Cortex of kidney (tissue), 1 donor: ENCODE results near the gene WTAP.
"Not testable (repeated sequence)": the region's sequence is repeated elsewhere in the genome, so short reads cannot be mapped to it uniquely, and the experiment has no call there.

Experiments
- DNase-seq: peaks from one replicate; lab custom pipeline; 2025; lab: John Stamatoyannopoulos, UW

Gene WTAP

DNA sequence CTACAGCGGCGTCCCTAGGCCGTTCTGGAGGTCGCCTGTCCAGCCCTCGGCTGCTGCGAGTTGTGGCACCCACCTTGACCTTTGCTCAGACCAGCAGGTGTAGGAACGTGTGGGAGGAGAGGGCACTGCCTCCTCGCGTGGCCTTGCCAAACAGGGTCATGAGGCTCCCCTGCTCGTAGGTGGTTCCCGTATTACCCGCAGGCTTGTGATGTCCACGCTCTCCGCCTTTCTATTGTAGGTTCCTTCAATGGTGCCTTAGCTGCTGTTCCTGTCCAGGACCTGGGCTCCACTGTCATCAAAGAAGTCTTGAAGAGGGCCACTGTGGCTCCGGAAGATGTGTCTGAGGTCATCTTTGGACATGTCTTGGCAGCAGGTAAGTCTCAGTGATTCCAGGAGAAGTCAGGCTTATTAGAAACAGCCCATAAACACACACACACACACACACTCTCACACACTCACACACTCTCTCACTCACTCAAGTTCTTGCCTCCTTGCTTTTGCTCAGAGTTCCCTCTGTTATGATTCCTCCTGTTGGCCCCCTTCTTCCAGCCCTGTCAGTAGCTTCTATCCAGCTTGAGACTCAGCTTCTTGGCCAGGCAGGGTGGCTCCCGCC, 35.5 kb downstream of the WTAP start:
- no peak for DNase-seq

DNA sequence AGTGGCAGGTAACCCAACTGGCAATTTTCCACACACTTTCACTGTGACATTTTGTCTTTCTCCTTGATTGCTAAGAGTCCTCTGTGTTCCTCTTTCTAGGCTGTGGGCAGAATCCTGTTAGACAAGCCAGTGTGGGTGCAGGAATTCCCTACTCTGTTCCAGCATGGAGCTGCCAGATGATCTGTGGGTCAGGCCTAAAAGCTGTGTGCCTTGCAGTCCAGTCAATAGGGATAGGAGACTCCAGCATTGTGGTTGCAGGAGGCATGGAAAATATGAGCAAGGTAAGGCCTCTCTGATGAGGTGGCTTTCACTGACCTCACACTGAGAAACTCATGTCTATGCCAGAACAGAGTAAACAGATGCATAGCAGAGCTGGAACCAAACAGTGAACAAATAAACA, 39.6 kb downstream of the WTAP start:
- no peak for DNase-seq

DNA sequence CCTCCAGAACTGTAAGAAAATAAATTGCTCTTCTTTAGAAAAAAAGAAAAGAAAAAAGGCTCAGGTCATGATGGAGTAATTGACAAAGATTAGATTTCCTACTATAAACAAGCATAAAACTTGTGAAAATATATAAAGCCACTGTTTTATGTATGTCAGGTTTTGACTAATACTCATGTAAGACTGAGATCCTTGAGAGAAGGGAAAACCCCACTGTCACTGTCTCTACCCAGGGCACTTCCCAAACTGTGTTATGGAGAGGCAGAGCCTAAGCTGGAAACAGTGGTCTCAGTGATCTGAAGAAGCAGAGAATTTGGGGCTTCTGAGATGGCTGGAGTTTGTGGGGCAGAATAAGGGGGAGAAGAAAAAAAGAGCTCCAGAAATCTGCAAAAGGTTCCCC, 42.2 kb downstream of the WTAP start:
- DNase-seq, result no peak

DNA sequence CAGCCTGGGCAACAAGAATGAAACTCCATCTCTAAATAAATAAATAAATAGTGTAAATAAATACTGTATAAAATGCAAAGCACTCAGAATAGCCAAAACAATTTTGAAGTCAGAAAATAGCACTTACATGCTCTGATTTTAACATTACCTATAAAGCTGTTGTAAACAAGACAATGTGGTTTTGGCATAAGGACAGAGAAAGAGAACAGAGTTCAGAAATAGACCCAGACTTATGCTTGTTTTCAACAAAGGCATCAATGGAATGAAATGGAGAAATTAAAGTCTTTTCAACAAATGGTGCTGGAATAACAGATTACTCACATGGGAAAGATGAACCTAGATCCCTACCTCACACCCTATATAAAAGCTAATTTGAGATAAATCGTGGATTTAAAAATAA, 44.9 kb downstream of the WTAP start:
- DNase-seq, result no peak

DNA sequence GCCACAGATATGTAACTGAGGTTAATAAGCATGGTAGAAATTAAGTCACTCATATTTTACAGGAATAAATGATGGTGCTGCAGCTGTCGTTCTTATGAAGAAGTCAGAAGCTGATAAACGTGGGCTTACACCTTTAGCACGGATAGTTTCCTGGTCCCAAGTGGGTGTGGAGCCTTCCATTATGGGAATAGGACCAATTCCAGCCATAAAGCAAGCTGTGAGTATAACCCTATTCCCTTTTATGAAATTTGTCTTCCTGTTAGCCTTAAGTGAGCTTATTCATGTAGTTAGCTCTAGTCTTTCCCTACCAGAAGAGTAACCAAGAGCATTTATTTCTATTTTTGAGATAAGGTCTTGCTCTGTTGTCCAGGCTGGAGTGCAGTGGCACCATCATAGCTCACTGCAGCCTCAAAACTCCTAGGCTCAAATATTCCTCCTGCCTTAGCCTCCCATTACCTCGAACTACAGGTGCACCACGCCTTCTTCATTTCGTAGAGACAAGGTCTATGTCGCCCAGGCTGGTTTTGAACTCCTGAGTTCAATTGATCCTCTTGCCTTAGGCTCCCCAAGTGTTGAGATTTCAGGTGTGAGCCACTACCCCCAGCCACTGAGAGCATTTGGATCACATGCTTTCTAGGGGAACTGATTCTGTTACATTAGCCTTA, 50.1 kb downstream of the WTAP start:
- DNase-seq, result no peak

DNA sequence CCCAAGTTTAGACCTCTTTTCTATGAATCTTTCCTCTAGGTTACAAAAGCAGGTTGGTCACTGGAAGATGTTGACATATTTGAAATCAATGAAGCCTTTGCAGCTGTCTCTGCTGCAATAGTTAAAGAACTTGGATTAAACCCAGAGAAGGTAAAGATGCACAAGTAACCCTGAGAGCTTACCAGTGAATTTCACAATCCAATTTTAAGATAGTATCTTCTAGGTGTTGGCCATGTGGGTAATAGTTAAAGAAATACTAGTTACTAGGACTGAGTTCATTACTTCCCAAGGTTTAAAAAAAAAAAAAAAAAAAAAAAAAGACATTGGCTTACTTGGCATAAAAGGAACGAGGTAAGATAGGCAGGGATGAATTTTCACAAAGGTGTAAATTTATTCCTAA, 50.8 kb downstream of the WTAP start:
- DNase-seq, result no peak

DNA sequence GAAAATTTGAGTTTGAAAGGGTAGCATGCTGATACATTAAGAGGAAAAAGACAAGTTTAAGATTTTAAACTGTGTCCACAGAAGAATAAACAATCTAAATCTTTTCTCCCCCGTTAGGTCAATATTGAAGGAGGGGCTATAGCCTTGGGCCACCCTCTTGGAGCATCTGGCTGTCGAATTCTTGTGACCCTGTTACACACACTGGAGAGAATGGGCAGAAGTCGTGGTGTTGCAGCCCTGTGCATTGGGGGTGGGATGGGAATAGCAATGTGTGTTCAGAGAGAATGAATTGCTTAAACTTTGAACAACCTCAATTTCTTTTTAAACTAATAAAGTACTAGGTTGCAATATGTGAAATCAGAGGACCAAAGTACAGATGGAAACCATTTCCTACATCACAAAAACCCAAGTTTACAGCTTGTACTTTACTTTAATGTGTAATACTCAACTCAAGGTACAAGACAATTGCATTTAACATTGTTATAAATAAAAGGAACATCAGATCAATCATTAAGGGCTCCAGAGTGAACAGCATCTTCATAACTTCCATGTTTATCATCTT, 51.3 kb downstream of the WTAP start:
- DNase-seq, result no peak

DNA sequence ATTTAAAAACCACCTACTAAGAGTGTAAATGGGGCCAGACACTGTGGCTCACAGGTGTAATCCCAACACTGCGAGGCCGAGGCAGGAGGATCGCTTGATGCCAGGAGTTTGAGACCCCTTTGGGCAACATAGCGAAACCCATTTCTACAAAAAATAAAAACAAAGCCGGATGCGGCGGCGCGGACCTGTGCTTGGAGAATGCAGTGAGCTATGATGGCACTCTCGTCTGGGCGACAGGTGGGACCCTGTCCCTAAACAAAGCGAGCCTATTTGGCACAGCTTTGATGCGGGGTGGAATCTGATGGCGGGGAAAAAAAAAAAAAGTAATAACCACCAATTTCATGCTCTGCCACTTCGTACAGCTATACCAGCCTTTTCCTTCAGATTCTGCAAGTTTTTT, 61.0 kb downstream of the WTAP start:
- DNase-seq, result no peak

DNA sequence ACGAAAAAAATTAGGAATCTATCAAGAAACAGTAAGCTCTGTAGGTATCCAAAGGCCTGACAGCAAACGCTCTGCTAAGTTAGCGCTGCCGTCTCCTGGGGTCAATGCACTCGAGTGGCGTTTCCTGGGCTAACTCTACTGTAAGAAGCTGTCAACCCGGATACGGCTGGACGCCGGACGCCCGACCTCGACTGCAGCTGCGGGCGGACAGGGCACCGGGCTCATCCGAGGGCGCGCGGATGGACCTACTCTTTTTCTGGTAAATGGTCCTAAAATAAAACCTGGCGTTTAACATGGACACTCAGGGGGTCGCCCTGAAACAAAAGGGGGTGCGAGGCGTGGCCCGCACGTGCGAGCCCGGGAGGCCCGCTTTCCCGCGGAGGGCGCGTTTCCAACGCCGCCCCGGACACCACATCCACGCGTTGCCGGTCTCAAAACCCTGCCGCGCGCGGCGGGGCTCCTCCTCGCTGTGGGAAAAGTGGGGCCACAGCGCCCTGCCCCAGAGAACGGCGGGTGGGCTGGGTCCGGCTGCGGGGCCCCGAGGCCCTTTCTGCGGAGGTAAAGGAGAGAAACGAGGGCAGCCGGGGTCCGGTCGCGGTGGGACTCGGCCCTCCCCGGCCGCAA, 61.6 kb downstream of the WTAP start:
- DNase-seq, result no peak

DNA sequence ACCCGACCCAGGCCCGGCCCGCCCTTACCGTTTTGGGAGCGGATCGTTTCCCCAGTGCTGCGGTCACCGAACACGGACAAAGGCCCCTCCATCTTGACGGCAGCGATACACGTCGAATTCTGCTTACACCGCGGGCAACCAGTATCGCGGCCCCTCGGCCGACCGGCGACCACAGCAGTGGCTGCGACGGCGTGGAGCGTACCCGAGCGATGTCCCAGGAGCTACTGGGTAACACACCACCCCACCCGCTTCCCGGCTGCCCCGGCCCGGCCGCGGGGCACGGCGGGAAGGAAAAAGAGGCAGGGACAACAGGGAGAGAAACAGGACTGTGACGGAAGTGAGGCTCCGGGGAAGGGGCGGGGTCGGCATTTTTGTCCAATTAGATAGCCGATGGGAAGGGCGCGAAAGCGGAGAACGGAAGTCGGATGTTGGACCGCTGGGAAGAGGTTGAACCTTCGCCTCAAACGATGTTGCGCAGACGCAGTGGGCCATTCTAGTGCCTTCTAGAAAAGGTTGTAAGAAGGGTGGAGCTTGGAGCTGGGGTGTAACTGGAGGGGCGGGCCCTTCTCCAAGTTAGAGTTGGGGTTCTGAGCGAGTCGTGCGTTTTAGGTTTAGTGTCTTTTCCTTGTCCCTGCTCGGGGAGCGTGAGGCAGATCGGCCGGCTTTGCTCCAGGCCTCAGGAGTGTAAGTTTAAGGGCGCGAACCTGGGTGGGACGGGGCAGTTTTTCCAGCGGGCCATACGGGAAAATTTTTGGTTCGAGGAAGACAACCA, 62.3 kb downstream of the WTAP start, which contains the start of gene TCP1:
Gene TCP1, minus strand, starts transcription at position 226 of the 772 bp plus-strand sequence. Its CDS starts 134 bp downstream, at position 92.
- DNase-seq, result peak; percentile 87

DNA sequence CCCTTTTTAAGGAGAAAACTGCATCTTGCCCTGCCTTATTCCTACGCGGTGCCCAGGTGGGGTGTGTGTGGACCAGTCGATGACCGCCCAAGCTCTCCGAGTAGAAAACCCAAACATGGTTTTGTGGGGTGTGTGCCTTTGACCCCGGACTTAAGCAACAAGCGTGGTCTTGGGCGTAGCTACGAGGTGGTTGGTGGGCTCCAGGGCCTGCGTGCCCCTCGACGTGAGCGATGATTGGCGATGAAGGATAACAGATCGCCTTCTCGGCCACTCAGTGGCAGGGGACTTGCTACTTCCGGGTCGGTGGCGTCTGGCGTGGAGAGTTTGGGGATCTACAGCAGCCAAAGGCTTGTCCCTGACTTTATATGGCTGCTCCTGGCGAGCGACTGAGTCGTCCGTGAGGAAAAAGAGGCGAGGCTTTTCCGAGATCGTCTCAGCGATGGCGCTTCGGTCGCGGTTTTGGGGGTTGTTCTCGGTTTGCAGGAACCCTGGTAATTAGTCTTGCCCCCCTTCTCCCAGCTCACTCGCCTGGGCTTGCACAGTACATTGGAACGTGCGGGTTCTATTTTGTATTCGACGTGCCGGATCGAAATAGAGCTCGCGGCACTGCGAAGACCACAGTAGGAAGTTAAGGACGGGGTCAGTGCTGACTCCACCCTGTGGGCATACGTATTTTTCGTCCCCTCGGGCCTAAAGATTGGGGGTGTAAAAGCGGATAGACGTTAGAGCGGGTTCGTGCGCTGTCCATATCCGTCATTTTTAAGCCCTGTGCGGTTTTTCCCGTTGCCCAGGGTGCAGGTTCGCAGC, 63.0 kb downstream of the WTAP start, which contains the start of gene MRPL18:
Gene MRPL18, plus strand, starts transcription at position 319 of the 807 bp plus-strand sequence. Its CDS starts 121 bp downstream, at position 440.
- peak; percentile 19 for DNase-seq

DNA sequence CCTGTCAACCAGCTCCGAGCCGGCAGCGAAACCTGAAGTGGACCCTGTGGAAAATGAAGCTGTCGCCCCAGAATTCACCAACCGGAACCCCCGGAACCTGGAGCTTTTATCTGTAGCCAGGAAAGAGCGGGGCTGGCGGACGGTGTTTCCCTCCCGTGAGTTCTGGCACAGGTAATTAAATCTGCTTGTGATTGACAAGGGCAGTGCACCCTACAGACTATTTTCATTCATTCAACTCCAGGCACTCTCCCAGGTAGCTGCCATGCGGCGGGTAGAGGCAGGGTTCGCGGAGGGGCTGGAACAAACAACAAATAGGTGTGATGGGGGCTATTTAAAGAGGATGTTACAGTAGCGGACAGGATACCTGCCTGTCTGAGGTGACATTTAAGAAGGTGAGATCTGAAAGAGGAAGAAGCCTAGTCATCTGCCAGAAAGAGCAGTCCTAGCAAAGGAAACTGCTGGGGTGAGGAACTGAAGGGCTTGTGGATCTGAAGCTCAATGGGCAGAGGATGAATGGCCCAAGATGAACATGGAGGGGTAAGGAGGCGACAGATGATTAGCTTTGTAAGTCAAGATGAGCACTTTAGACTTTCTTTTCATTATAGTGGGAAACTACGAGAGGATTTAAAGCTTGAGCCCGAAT, 63.8 kb downstream of the WTAP start:
- DNase-seq, result no peak

DNA sequence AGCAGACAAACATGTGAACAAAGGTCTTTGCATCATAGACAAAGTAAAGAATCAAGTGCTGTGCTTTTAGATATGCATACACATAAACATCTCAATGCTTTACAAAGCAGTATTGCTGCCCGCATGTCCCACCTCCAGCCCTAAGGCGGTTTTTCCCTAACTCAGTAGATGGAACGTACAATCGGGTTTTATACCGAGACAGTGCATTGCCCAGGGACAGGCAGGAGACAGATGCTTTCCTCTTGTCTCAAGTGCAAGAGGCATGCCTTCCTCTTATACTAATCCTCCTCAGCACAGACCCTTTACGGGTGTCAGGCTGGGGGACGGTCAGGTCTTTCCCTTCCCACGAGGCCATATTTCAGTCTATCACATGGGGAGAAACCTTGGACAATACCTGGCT, 67.7 kb downstream of the WTAP start:
- not testable (repeated sequence) for DNase-seq

DNA sequence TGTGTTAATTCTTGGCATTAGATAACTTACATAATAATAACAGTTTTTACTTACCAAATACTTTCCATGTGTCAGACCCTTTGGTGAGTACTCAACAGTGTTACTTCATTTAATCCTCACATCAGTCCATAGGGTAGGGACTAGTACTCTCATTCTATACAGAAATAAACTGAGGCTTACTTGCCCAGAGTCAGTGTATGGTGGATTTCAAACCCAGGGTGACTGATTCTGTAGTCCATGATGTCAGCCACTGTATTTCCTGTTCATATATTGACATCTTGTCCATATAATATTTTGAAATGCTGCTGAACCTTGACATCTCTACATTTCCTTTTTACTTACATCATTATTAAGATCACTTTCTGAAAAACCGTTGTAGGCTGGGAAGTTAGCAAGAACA, 70.2 kb downstream of the WTAP start:
- no peak for DNase-seq

DNA sequence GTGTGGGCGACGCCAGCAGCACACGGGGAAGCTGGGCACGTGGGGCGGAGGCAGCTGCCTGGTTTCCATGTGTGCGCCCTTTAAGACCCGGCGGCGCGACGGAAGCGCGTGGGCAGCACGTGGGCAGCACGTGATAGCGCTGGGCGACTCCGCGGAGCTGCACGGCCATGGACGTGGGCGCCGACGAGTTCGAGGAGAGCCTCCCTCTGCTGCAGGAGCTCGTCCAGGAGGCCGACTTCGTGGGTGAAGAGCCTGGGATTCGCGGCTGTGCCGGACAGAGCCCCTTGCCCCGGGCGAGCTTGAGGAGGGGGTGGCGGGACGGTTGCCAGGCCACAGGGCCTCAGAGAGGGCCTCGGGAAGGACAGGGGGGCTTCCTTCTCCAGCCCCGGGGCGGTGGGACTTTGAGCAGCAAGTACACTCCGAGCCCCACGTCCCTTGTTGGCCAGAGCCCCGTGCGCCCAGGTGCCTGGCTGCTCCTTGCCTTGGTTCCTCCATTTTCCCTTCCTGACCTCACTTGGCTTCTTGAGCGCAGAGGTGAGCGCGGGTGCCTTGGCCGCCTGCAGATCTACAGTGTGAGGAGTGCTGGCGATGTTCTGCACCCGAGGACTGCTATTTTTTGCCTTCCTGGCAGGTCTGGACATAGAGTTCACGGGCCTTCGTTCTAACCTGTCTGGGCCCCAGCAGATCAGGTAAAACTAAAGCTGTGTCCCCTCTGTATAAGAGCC, 73.0 kb downstream of the WTAP start, which contains the start of gene PNLDC1:
Gene PNLDC1, plus strand, starts transcription at position 136 of the 725 bp plus-strand sequence. Its CDS starts 32 bp downstream, at position 168.
- no peak for DNase-seq

DNA sequence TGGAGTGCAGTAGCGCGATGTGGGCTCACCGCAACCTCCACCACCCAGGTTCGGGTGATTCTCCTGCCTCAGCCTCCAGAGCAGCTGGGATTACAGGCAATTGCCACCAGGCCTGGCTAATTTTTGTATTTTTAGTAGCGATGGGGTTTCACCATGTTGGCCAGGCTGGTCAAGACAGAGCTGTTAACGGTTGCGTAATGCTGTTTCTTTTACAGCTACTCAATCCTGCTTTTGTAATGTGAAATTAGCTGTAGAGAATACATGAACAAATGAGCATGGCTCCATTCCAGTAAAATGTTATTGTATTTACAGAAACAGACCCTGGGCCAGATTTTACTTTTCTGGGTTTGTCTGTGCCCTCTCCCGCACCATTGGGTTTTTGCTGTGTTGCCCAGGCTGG, 74.6 kb downstream of the WTAP start:
- no peak for DNase-seq

DNA sequence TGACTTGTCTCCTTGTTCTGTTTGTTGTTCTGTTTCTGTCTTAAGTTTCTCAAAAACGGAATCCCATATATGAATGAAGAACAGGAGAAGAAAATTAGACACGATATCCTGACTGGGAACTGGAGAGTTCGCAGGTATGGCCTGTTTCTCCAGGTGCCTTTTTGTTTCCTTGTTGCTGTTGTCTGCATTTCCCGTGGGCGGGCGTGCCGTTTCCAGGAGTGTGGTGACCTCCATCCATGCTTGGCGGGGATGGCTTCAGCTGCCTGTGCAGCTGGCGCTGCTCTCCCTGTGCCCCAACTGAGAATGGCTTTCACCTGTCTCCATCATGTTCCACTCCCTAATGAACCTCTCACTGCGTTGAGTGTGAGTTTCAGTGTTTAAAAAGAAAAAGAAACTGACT, 77.2 kb downstream of the WTAP start:
- no peak for DNase-seq

DNA sequence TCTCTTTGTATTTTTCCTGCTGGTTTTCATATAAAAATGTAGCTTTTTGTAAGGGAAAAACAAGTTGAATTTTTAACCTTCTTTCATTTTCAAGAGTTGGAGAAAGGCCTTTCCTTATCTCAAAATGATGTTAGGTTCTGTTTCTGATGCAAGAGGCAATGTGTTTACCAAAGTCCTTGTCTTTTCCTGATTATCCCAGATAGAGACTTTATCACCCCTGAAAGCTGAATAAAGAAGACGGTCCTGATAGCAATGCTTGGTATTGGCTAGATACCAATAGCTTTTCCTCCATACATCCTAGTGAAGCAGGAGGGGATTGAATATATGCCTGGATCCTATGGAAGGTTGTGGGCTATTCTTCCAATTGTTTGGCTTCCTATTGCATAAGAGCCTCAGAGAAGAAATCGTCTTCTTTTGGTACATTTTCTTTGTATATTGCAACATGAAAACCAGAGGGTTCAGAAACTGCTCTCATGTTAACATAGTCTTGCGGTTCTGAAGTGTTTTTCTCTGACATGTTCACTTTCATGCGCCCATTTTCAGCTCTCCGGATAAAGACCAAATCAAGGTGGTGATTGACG, 78.2 kb downstream of the WTAP start:
- no peak for DNase-seq
